WTC11 (cell line): Measurements from ENCODE around the gene ABCC11. TPM values are rescaled to one million over a fixed set of nuclear protein-coding genes. Genes with fewer than 3 reads are reported as not detected.

ENCODE experiments used
- ATAC-seq: fragments of 200-7000 bp; cut with Tn5 transposase; 2 replicates; pipeline ENCODE4 v1.10.0; 2021; ENCODE audit warnings: mild to moderate bottlenecking, moderate library complexity
- CTCF ChIA-PET: fragments of 300-600 bp; sonication (Branson Sonifier 250); formaldehyde crosslinking; loops from one replicate; lab custom pipeline; 2021; ENCODE audit warnings: antibody characterized with exemption; lab: Charles Lee
- POLR2A ChIA-PET: fragments of 350-600 bp; sonication (Branson Sonifier 250); formaldehyde crosslinking; loops from one replicate; lab custom pipeline; 2021; ENCODE audit warnings: antibody characterized with exemption; lab: Charles Lee
- DNase-seq: peaks from one replicate; pipeline ENCODE4 v3.0.0; 2021; ENCODE audit warnings: low spot score
- H3K27ac Mint-ChIP-seq: 2 replicates; pipeline ENCODE4 v1.8.0; 2021; ENCODE audit warnings: mixed read lengths
- H3K27me3 Mint-ChIP-seq: 2 replicates; pipeline ENCODE4 v1.8.0; 2021; ENCODE audit warnings: low read depth, mild to moderate bottlenecking, moderate library complexity, mixed read lengths
- H3K36me3 Mint-ChIP-seq: 2 replicates; pipeline ENCODE4 v1.8.0; 2021; ENCODE audit warnings: mixed read lengths
- H3K4me1 Mint-ChIP-seq: 2 replicates; pipeline ENCODE4 v1.8.0; 2022; ENCODE audit warnings: mixed read lengths
- H3K4me3 Mint-ChIP-seq: 2 replicates; pipeline ENCODE4 v1.8.0; 2021; ENCODE audit warnings: mild to moderate bottlenecking, moderate library complexity, mixed read lengths
- H3K9me3 Mint-ChIP-seq: 2 replicates; pipeline ENCODE4 v1.8.0; 2021; ENCODE audit warnings: mixed read lengths
- FOXJ3 ChIP-seq: sonication (generic); formaldehyde crosslinking; IDR thresholded peaks from 2 replicates; pipeline ENCODE4 v1.9.0; 2021; ENCODE audit warnings: missing genetic modification reagents, mild to moderate bottlenecking, borderline replicate concordance
- FOXK1 ChIP-seq: sonication (generic); formaldehyde crosslinking; IDR thresholded peaks from 2 replicates; pipeline ENCODE4 v1.8.0; 2022; ENCODE audit warnings: mild to moderate bottlenecking, moderate library complexity, missing genetic modification reagents
- GABPB1 ChIP-seq: sonication (generic); formaldehyde crosslinking; IDR thresholded peaks from 2 replicates; pipeline ENCODE4 v1.8.1; 2023; ENCODE audit warnings: mild to moderate bottlenecking, missing genetic modification reagents
- IRF2 ChIP-seq: sonication (generic); formaldehyde crosslinking; IDR thresholded peaks from 2 replicates; pipeline ENCODE4 v1.8.0; 2022; ENCODE audit warnings: low read depth, missing genetic modification reagents, borderline replicate concordance
- MXD4 ChIP-seq: fragments of 250-450 bp; sonication (Bioruptor Pico); IDR thresholded peaks from 2 replicates; pipeline ENCODE4 v1.8.0; 2021; ENCODE audit warnings: mild to moderate bottlenecking, moderate library complexity, borderline replicate concordance
- NFATC4 ChIP-seq: fragments of 250-450 bp; sonication (Bioruptor Pico); IDR thresholded peaks from 2 replicates; pipeline ENCODE4 v1.9.0; 2021; ENCODE audit warnings: mild to moderate bottlenecking
- NR2C2 ChIP-seq: sonication (generic); formaldehyde crosslinking; IDR thresholded peaks from 2 replicates; pipeline ENCODE4 v1.8.0; 2022; ENCODE audit warnings: mild to moderate bottlenecking, missing genetic modification reagents
- NR3C1 ChIP-seq: sonication (generic); formaldehyde crosslinking; conservative IDR thresholded peaks from 2 replicates; pipeline ENCODE4 v1.8.1; 2023; ENCODE audit warnings: low read depth, mild to moderate bottlenecking, missing genetic modification reagents
- OVOL2 ChIP-seq: fragments of 250-450 bp; sonication (Bioruptor Pico); IDR thresholded peaks from 2 replicates; pipeline ENCODE4 v1.9.0; 2021; ENCODE audit warnings: mild to moderate bottlenecking, borderline replicate concordance
- TEAD1 ChIP-seq: sonication (generic); formaldehyde crosslinking; IDR thresholded peaks from 2 replicates; pipeline ENCODE4 v1.8.0; 2022; ENCODE audit warnings: mild to moderate bottlenecking, missing genetic modification reagents
- ZNF263 ChIP-seq: sonication (generic); formaldehyde crosslinking; IDR thresholded peaks from 2 replicates; pipeline ENCODE4 v1.8.1; 2022; ENCODE audit warnings: low read depth, mild to moderate bottlenecking, moderate library complexity, missing genetic modification reagents
- ZNF396 ChIP-seq: fragments of 250-450 bp; sonication (Bioruptor Pico); IDR thresholded peaks from 2 replicates; pipeline ENCODE4 v1.8.0; 2021; ENCODE audit warnings: mild to moderate bottlenecking, moderate library complexity, borderline replicate concordance
- total RNA-seq: library from RNA; stranded (reverse); gene quantifications from 3 replicates; pipeline ENCODE4 v1.2.3, GENCODE V29; 2021
- TF ChIP-seq, protein P1 (sequence below): sonication (generic); formaldehyde crosslinking; IDR thresholded peaks from 2 replicates; pipeline ENCODE4 v1.8.0; 2022; ENCODE audit warnings: mild to moderate bottlenecking, missing genetic modification reagents
- TF ChIP-seq, protein P2 (sequence below): sonication (generic); formaldehyde crosslinking; IDR thresholded peaks from 2 replicates; pipeline ENCODE4 v1.8.1; 2022; ENCODE audit warnings: missing genetic modification reagents, borderline replicate concordance
- TF ChIP-seq, protein P3 (sequence below): fragments of 250-450 bp; sonication (Bioruptor Pico); IDR thresholded peaks from 2 replicates; pipeline ENCODE4 v1.8.0; 2021; ENCODE audit warnings: mild to moderate bottlenecking
- TF ChIP-seq, protein P4 (sequence below): sonication (generic); formaldehyde crosslinking; IDR thresholded peaks from 2 replicates; pipeline ENCODE4 v1.8.1; 2023; ENCODE audit warnings: mild to moderate bottlenecking, moderate library complexity, missing genetic modification reagents
- TF ChIP-seq, protein P5 (sequence below): sonication (generic); formaldehyde crosslinking; IDR thresholded peaks from 2 replicates; pipeline ENCODE4 v1.8.0; 2022; ENCODE audit warnings: mild to moderate bottlenecking, missing genetic modification reagents
- TF ChIP-seq, protein P6 (sequence below): fragments of 200-600 bp; IDR thresholded peaks from 2 replicates; pipeline ENCODE4 v1.8.0; 2022; ENCODE audit warnings: antibody characterized with exemption
- TF ChIP-seq, protein P7 (sequence below): sonication (generic); formaldehyde crosslinking; IDR thresholded peaks from 2 replicates; pipeline ENCODE4 v1.8.1; 2022; ENCODE audit warnings: mild to moderate bottlenecking, moderate library complexity, missing genetic modification reagents
- TF ChIP-seq, protein P8 (sequence below): sonication (generic); formaldehyde crosslinking; IDR thresholded peaks from 2 replicates; pipeline ENCODE4 v1.8.1; 2022; ENCODE audit warnings: low read depth, missing genetic modification reagents, borderline replicate concordance
- TF ChIP-seq, protein P9 (sequence below): fragments of 250-450 bp; sonication (Bioruptor Pico); IDR thresholded peaks from 2 replicates; pipeline ENCODE4 v2.1.2; 2022; ENCODE audit warnings: mild to moderate bottlenecking, moderate library complexity

ABCC11 gene
- total RNA-seq, 1 experiment from 2014 or later, result not detected

DNA sequence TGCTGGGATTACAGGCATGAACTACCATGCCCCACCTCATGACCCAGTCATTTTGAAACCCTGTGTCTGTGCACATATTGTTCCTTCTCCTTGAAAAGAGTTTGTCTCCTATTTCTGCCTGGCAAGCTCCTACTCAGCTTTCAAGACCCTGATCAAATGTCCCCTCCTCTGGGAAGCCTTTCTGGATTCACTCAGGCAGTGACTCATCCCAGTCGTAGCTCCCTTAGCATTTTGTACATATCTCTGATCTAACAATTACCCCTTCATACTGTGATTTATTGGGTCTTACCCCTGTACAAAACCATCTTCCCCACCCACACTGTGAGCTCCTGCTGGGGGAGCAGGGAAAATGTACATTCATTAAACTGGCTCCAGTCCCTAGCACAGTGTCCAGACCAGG is 73.5 kb downstream of the ABCC11 start:
- no peak overlapping the region for H3K4me3 Mint-ChIP-seq
- H3K36me3 Mint-ChIP-seq, result no peaks in the 10 kb centered on the region
- TF ChIP-seq, protein P1, sequence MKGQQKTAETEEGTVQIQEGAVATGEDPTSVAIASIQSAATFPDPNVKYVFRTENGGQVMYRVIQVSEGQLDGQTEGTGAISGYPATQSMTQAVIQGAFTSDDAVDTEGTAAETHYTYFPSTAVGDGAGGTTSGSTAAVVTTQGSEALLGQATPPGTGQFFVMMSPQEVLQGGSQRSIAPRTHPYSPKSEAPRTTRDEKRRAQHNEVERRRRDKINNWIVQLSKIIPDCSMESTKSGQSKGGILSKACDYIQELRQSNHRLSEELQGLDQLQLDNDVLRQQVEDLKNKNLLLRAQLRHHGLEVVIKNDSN (CRISPR knock-in tag), result no peak
- TF ChIP-seq GABPB1 (CRISPR knock-in tag) (no peak), ZNF396 (CRISPR knock-in tag) (no peak), NR3C1 (no peak), IRF2 (CRISPR knock-in tag) (no peak), FOXK1 (no peak)
- TF ChIP-seq, protein P2, sequence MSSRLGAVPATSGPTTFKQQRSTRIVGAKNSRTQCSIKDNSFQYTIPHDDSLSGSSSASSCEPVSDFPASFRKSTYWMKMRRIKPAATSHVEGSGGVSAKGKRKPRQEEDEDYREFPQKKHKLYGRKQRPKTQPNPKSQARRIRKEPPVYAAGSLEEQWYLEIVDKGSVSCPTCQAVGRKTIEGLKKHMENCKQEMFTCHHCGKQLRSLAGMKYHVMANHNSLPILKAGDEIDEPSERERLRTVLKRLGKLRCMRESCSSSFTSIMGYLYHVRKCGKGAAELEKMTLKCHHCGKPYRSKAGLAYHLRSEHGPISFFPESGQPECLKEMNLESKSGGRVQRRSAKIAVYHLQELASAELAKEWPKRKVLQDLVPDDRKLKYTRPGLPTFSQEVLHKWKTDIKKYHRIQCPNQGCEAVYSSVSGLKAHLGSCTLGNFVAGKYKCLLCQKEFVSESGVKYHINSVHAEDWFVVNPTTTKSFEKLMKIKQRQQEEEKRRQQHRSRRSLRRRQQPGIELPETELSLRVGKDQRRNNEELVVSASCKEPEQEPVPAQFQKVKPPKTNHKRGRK (CRISPR knock-in tag), result no peak
- TF ChIP-seq, protein P3, sequence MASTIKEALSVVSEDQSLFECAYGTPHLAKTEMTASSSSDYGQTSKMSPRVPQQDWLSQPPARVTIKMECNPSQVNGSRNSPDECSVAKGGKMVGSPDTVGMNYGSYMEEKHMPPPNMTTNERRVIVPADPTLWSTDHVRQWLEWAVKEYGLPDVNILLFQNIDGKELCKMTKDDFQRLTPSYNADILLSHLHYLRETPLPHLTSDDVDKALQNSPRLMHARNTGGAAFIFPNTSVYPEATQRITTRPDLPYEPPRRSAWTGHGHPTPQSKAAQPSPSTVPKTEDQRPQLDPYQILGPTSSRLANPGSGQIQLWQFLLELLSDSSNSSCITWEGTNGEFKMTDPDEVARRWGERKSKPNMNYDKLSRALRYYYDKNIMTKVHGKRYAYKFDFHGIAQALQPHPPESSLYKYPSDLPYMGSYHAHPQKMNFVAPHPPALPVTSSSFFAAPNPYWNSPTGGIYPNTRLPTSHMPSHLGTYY (CRISPR knock-in tag), result no peak
- TF ChIP-seq, protein P4, sequence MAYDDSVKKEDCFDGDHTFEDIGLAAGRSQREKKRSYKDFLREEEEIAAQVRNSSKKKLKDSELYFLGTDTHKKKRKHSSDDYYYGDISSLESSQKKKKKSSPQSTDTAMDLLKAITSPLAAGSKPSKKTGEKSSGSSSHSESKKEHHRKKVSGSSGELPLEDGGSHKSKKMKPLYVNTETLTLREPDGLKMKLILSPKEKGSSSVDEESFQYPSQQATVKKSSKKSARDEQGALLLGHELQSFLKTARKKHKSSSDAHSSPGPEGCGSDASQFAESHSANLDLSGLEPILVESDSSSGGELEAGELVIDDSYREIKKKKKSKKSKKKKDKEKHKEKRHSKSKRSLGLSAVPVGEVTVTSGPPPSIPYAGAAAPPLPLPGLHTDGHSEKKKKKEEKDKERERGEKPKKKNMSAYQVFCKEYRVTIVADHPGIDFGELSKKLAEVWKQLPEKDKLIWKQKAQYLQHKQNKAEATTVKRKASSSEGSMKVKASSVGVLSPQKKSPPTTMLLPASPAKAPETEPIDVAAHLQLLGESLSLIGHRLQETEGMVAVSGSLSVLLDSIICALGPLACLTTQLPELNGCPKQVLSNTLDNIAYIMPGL (CRISPR knock-in tag), result no peak
- TF ChIP-seq, protein P5, sequence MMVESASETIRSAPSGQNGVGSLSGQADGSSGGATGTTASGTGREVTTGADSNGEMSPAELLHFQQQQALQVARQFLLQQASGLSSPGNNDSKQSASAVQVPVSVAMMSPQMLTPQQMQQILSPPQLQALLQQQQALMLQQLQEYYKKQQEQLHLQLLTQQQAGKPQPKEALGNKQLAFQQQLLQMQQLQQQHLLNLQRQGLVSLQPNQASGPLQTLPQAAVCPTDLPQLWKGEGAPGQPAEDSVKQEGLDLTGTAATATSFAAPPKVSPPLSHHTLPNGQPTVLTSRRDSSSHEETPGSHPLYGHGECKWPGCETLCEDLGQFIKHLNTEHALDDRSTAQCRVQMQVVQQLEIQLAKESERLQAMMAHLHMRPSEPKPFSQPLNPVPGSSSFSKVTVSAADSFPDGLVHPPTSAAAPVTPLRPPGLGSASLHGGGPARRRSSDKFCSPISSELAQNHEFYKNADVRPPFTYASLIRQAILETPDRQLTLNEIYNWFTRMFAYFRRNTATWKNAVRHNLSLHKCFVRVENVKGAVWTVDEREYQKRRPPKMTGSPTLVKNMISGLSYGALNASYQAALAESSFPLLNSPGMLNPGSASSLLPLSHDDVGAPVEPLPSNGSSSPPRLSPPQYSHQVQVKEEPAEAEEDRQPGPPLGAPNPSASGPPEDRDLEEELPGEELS (CRISPR knock-in tag), result no peak
- TF ChIP-seq, all 79 proteins: peak for 0
- H3K27ac Mint-ChIP-seq, result no peak overlapping the region
- POLR2A ChIA-PET, result no interaction called here
- CTCF ChIA-PET, result interaction anchor here (0.6 to 1.8 kb wide), 2 partner anchors 9 to 65 kb away, joined by 4 to 15 read pairs; no protein-coding TSS in a partner anchor
- ATAC-seq, result no peak
- peaks cover 11% of the 10 kb centered on the region for H3K9me3 Mint-ChIP-seq
- no peaks in the 10 kb centered on the region for H3K4me1 Mint-ChIP-seq
- H3K27me3 Mint-ChIP-seq, result no peaks in the 10 kb centered on the region
- no peak for DNase-seq

DNA sequence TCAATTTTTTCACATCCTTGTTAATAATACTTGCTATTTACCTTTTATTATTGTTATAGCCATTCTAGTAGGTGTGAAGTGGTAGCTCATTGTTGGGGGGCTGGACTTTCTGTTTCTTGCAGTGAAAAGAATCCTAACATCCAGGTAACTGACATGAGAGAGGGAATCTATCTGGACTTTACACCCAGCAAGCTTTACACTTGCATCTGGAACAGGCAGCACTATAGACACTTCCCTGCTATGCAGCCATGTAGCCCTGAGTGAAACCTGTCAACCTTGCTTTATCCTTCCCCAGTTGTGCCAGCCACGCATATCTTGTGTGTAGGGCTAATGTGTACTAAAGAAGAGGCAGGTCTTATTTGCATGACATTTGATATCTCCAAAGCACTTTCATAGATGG is 74.7 kb downstream of the ABCC11 start:
- POLR2A ChIA-PET, result interaction anchor here (0.7 kb wide), 1 partner anchor 340 kb away, joined by 3 read pairs; no protein-coding TSS in a partner anchor
- Mint-ChIP-seq H3K4me3 (no peak overlapping the region), H3K9me3 (peaks cover 11% of the 10 kb centered on the region), H3K4me1 (no peaks in the 10 kb centered on the region), H3K27ac (no peak overlapping the region), H3K27me3 (no peaks in the 10 kb centered on the region), H3K36me3 (no peaks in the 10 kb centered on the region)
- no peak for DNase-seq
- ATAC-seq, result no peak
- CTCF ChIA-PET, result interaction anchor here (0.7 kb wide), 1 partner anchor 354 kb away, joined by 5 read pairs; no protein-coding TSS in a partner anchor
- TF ChIP-seq, protein P6, sequence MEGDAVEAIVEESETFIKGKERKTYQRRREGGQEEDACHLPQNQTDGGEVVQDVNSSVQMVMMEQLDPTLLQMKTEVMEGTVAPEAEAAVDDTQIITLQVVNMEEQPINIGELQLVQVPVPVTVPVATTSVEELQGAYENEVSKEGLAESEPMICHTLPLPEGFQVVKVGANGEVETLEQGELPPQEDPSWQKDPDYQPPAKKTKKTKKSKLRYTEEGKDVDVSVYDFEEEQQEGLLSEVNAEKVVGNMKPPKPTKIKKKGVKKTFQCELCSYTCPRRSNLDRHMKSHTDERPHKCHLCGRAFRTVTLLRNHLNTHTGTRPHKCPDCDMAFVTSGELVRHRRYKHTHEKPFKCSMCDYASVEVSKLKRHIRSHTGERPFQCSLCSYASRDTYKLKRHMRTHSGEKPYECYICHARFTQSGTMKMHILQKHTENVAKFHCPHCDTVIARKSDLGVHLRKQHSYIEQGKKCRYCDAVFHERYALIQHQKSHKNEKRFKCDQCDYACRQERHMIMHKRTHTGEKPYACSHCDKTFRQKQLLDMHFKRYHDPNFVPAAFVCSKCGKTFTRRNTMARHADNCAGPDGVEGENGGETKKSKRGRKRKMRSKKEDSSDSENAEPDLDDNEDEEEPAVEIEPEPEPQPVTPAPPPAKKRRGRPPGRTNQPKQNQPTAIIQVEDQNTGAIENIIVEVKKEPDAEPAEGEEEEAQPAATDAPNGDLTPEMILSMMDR, result no peak
- no peak for TF ChIP-seq OVOL2 (CRISPR knock-in tag)
- TF ChIP-seq IRF2 (CRISPR knock-in tag), result no peak
- no peak for TF ChIP-seq NR2C2 (CRISPR knock-in tag)
- no peak for TF ChIP-seq FOXJ3 (CRISPR knock-in tag)
- TF ChIP-seq, protein P7, sequence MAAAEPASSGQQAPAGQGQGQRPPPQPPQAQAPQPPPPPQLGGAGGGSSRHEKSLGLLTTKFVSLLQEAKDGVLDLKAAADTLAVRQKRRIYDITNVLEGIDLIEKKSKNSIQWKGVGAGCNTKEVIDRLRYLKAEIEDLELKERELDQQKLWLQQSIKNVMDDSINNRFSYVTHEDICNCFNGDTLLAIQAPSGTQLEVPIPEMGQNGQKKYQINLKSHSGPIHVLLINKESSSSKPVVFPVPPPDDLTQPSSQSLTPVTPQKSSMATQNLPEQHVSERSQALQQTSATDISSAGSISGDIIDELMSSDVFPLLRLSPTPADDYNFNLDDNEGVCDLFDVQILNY, result no peak
- no peak for TF ChIP-seq MXD4 (CRISPR knock-in tag)
- no peak for TF ChIP-seq ZNF263 (CRISPR knock-in tag)
- no peak for TF ChIP-seq NFATC4 (CRISPR knock-in tag)
- TF ChIP-seq, protein P8, sequence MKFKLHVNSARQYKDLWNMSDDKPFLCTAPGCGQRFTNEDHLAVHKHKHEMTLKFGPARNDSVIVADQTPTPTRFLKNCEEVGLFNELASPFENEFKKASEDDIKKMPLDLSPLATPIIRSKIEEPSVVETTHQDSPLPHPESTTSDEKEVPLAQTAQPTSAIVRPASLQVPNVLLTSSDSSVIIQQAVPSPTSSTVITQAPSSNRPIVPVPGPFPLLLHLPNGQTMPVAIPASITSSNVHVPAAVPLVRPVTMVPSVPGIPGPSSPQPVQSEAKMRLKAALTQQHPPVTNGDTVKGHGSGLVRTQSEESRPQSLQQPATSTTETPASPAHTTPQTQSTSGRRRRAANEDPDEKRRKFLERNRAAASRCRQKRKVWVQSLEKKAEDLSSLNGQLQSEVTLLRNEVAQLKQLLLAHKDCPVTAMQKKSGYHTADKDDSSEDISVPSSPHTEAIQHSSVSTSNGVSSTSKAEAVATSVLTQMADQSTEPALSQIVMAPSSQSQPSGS (CRISPR knock-in tag), result no peak
- TF ChIP-seq, protein P9, sequence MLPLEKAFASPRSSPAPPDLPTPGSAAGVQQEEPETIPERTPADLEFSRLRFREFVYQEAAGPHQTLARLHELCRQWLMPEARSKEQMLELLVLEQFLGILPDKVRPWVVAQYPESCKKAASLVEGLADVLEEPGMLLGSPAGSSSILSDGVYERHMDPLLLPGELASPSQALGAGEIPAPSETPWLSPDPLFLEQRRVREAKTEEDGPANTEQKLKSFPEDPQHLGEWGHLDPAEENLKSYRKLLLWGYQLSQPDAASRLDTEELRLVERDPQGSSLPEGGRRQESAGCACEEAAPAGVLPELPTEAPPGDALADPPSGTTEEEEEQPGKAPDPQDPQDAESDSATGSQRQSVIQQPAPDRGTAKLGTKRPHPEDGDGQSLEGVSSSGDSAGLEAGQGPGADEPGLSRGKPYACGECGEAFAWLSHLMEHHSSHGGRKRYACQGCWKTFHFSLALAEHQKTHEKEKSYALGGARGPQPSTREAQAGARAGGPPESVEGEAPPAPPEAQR (CRISPR knock-in tag), result no peak
- no peak for TF ChIP-seq TEAD1 (CRISPR knock-in tag)
- TF ChIP-seq GABPB1 (CRISPR knock-in tag), result no peak
